ENCODE data around the gene UBE4A.

Gene UBE4A

DNA sequence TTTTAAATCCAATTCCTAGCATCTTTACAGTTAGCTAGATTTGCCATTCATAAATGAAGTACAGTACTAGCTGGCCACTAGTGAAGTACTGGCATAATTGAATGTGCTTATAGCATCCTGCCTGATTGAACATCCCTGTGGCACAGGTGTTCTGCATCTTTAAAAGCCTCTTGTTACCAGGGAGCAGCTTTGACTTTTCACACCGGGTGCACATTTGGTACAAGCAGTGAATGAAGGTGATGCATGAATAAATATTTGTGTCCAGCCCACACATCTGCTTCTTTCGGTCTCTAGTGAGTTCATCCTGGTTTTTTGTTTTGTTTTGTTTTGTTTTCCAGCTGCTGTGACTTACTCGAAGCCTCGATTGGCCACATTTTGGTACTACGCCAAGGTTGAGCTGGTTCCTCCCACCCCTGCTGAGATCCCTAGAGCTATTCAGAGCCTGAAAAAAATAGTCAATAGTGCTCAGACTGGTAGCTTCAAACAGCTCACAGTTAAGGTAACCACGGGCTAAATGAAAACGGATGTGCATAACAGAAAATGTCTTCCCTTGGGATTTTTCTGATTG lies 47.3 kb downstream of the UBE4A start:
- Histone ChIP-seq H3K4me3 (ENCODE audit: low read length) (no peak overlapping the region), H3K9me3 (replicated peaks; ENCODE audit: insufficient read depth, low read length) (no peaks in the 10 kb centered on the region), H3K4me1 (ENCODE audit: low read length) (peaks cover 3% of the 10 kb centered on the region), H3K27ac (ENCODE audit: low read length) (no peak overlapping the region), H3K36me3 (replicated peaks; ENCODE audit: insufficient read depth, low read length) (0 out of 2 replicates have a peak, but pooled peaks cover 5% of the 10 kb centered on the region), H3K9me2 (replicated peaks; ENCODE audit: insufficient read depth, low read length) (no peaks in the 10 kb centered on the region), H4K20me1 (ENCODE audit: insufficient read depth, low read length) (peaks cover 19% of the 10 kb centered on the region; the same call in 1 of the 2 replicates), H3K79me2 (ENCODE audit: low read length) (peaks cover 85% of the 10 kb centered on the region), H3K4me2 (ENCODE audit: low read depth, low read length) (no peak overlapping the region), H3K27me3 (replicated peaks; ENCODE audit: insufficient read depth, low read length) (no peaks in the 10 kb centered on the region), H3F3A (ENCODE audit: insufficient read depth, low read length) (no peaks in the 10 kb centered on the region), H3K9ac (ENCODE audit: low read length) (no peak overlapping the region), H2AFZ (ENCODE audit: low read length) (no peak overlapping the region)
- no peak for DNase-seq
- TF ChIP-seq EZH2 (optimal IDR thresholded peaks at IDR 0.05; ENCODE audit: low read depth, low read length) (no peak), EZH2phosphoT487 (IDR thresholded peaks at IDR 0.05; ENCODE audit: low read length) (no peak)
- TF ChIP-seq, protein P1, sequence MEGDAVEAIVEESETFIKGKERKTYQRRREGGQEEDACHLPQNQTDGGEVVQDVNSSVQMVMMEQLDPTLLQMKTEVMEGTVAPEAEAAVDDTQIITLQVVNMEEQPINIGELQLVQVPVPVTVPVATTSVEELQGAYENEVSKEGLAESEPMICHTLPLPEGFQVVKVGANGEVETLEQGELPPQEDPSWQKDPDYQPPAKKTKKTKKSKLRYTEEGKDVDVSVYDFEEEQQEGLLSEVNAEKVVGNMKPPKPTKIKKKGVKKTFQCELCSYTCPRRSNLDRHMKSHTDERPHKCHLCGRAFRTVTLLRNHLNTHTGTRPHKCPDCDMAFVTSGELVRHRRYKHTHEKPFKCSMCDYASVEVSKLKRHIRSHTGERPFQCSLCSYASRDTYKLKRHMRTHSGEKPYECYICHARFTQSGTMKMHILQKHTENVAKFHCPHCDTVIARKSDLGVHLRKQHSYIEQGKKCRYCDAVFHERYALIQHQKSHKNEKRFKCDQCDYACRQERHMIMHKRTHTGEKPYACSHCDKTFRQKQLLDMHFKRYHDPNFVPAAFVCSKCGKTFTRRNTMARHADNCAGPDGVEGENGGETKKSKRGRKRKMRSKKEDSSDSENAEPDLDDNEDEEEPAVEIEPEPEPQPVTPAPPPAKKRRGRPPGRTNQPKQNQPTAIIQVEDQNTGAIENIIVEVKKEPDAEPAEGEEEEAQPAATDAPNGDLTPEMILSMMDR (IDR thresholded peaks at IDR 0.05; ENCODE audit: low read length) = no peak

DNA sequence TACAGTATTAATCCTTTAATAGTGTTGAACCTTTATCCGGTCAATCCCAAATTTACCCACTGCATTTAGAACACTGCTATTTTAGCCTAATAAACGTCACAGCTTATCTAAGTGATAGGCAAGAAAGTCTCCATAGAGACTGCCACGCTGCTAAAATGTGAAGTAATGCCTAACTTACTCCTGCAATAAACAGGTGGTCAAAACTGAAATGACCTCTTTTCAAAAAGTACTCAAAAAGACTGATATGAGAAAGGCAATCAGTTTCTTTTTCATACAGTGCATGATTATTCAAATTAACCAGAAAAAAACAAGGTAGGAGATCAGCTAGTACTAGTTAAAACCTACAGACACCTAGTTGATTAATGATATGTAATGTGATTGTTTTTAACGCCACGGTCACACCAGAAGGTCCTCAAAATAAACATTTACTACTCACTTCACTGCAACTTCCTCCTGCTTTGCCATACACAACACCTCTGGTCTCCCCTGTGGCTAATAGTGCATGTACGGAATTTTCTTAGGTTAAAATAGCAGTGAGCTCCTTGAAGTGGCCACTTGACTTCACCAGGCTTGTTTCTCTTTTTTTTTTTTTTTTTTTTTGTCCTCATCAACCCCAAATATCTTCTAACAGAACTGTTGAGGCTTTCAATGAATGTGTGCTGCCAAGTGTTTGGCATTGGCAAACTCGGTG lies 50.8 kb downstream of the UBE4A start:
- Histone ChIP-seq H4K20me1 (ENCODE audit: insufficient read depth, low read length) (peaks cover 5% of the 10 kb centered on the region; the same call in 1 of the 2 replicates), H3K9me2 (replicated peaks; ENCODE audit: insufficient read depth, low read length) (no peaks in the 10 kb centered on the region), H3K36me3 (replicated peaks; ENCODE audit: insufficient read depth, low read length) (0 out of 2 replicates have a peak, but pooled peaks cover 5% of the 10 kb centered on the region), H3K27me3 (replicated peaks; ENCODE audit: insufficient read depth, low read length) (no peaks in the 10 kb centered on the region), H3K4me2 (ENCODE audit: low read depth, low read length) (no peak overlapping the region), H3K4me1 (ENCODE audit: low read length) (no peaks in the 10 kb centered on the region), H2AFZ (ENCODE audit: low read length) (no peak overlapping the region), H3K9me3 (replicated peaks; ENCODE audit: insufficient read depth, low read length) (no peaks in the 10 kb centered on the region), H3K79me2 (ENCODE audit: low read length) (peaks cover 50% of the 10 kb centered on the region), H3K9ac (ENCODE audit: low read length) (no peak overlapping the region), H3K4me3 (ENCODE audit: low read length) (no peak overlapping the region), H3F3A (ENCODE audit: insufficient read depth, low read length) (no peaks in the 10 kb centered on the region), H3K27ac (ENCODE audit: low read length) (no peak overlapping the region)
- DNase-seq = no peak
- no peak for TF ChIP-seq EZH2phosphoT487 (IDR thresholded peaks at IDR 0.05; ENCODE audit: low read length)
- TF ChIP-seq, protein P1 (IDR thresholded peaks at IDR 0.05; ENCODE audit: low read length) = no peak
- no peak for TF ChIP-seq EZH2 (optimal IDR thresholded peaks at IDR 0.05; ENCODE audit: low read depth, low read length)

DNA sequence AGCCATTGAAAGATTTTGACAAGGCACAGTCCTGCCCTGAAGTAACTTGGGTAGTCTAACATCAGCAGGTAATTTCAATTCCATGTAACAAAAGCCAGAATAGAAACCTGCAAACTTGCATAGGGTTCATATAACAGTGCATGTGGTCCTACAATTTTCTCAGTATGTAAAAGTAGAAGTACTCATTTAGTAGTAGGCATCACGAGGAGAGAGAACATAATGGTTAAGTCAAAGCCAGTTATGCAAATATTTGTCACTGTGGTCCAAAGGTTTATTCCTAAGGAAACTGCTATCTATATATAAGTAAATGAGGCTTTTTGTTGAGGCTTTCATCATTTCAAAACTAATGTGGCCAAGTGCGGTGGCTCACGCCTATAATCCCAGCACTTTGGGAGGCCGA lies 52.1 kb downstream of the UBE4A start:
- H3K27ac ChIP-seq (ENCODE audit: low read length) = no peak overlapping the region
- 0 out of 2 replicates have a peak, but pooled peaks cover 2% of the 10 kb centered on the region for H4K20me1 ChIP-seq (ENCODE audit: insufficient read depth, low read length)
- H3K36me3 ChIP-seq (replicated peaks; ENCODE audit: insufficient read depth, low read length) = 0 out of 2 replicates have a peak, but pooled peaks cover 5% of the 10 kb centered on the region

More for the DNA sequence above, 52.1 kb downstream of the UBE4A start:
- H3K9me3 ChIP-seq (replicated peaks; ENCODE audit: insufficient read depth, low read length) = no peaks in the 10 kb centered on the region
- no peak for DNase-seq
- H3F3A ChIP-seq (ENCODE audit: insufficient read depth, low read length) = no peaks in the 10 kb centered on the region
- no peak overlapping the region for H2AFZ ChIP-seq (ENCODE audit: low read length)
- no peak overlapping the region for H3K9ac ChIP-seq (ENCODE audit: low read length)
- no peak overlapping the region for H3K4me2 ChIP-seq (ENCODE audit: low read depth, low read length)
- no peaks in the 10 kb centered on the region for H3K4me1 ChIP-seq (ENCODE audit: low read length)
- H3K9me2 ChIP-seq (replicated peaks; ENCODE audit: insufficient read depth, low read length) = no peaks in the 10 kb centered on the region
- TF ChIP-seq EZH2phosphoT487 (IDR thresholded peaks at IDR 0.05; ENCODE audit: low read length) (no peak), EZH2 (optimal IDR thresholded peaks at IDR 0.05; ENCODE audit: low read depth, low read length) (no peak)
- TF ChIP-seq, protein P1 (IDR thresholded peaks at IDR 0.05; ENCODE audit: low read length) = no peak
- no peaks in the 10 kb centered on the region for H3K27me3 ChIP-seq (replicated peaks; ENCODE audit: insufficient read depth, low read length)
- H3K79me2 ChIP-seq (ENCODE audit: low read length) = peaks cover 37% of the 10 kb centered on the region
- no peak overlapping the region for H3K4me3 ChIP-seq (ENCODE audit: low read length)

Data from MM.1S (cell line).